Stomach (tissue), 9 donors: Measurements from ENCODE around the gene OLR1. TPM values are rescaled to one million over a fixed set of nuclear protein-coding genes. Genes with fewer than 3 reads are reported as not detected.

Source experiments
- DNase-seq, 2 donors: peaks; one replicate each; pipeline versions ENCODE4 v3.0.0 to v3.0.0-alpha.2; 2013 to 2019
- H3K27ac ChIP-seq, 5 donors: fragments of 200-600 bp in 4 of 5; sonication (generic) in 4 of 5; one replicate each; pipeline ENCODE4 v1.5.1; 2013 to 2019; ENCODE audit warnings: mild to moderate bottlenecking in 1 of 5, moderate library complexity in 1 of 5
- H3K27me3 ChIP-seq, 3 donors: fragments of 200-600 bp; sonication (generic); one replicate each; pipeline ENCODE4 v1.5.1; 2017 to 2019; ENCODE audit warnings: mixed run types in 1 of 3
- H3K36me3 ChIP-seq, 4 donors: fragments of 200-600 bp; sonication (generic); 1 replicate in 3 of 4; 2 replicates in 1 of 4; pipeline ENCODE4 v1.5.1; 2016 to 2019
- H3K4me1 ChIP-seq, 4 donors: fragments of 200-600 bp; sonication (generic); one replicate each; pipeline ENCODE4 v1.5.1; 2016 to 2019
- H3K4me3 ChIP-seq, 4 donors: fragments of 200-600 bp; sonication (generic) in 3 of 4; one replicate each; pipeline ENCODE4 v1.5.1; 2016 to 2019; ENCODE audit warnings: mild to moderate bottlenecking in 1 of 4
- H3K9me3 ChIP-seq, 4 donors: fragments of 200-600 bp; sonication (generic); one replicate each; pipeline ENCODE4 v1.5.1; 2016 to 2019
- CTCF ChIP-seq, 7 experiments: fragments of 450-650 bp in 4 of 7; fragments of 200-600 bp in 3 of 7; sonication (generic) in 3 of 7; IDR thresholded peaks; one replicate each; pipeline ENCODE4 v1.5.1; 2016 to 2019; ENCODE audit warnings: antibody characterized with exemption in 7 of 7, control low read depth in 2 of 7, mild to moderate bottlenecking in 1 of 7
- EP300 ChIP-seq: sonication (generic); formaldehyde crosslinking; IDR thresholded peaks from one replicate; pipeline ENCODE4 v1.6.1; 2017; ENCODE audit warnings: antibody characterized with exemption
- POLR2A ChIP-seq, 4 donors: fragments of 450-650 bp; IDR thresholded peaks; one replicate each; pipeline ENCODE4 v1.6.1; 2016; ENCODE audit warnings: antibody characterized with exemption in 4 of 4, control low read depth in 2 of 4, mild to moderate bottlenecking in 1 of 4, moderate library complexity in 1 of 4
- POLR2AphosphoS5 ChIP-seq, 3 donors: sonication (generic); formaldehyde crosslinking; IDR thresholded peaks; one replicate each; pipeline ENCODE4 v1.6.1; 2016; ENCODE audit warnings: antibody characterized with exemption in 3 of 3
- WGBS, 5 donors: extraction: QIAGEN DNeasy Blood & Tissue Kit in 3 of 5; methylation state at CpG; one replicate each; pipeline versions ENCODE4 v1.1.5 to v1.1.7; 2013 to 2018; 5-methylcytosine and 5-hydroxymethylcytosine counted together
- intact Hi-C: fragments of 100-400 bp; cut with DNase I; formaldehyde crosslinking; loops from one replicate; pipeline ENCODE4 v1.15.1; 2023; ENCODE audit warnings: low total_unique reads
- polyA plus RNA-seq, 3 donors: library from polyadenylated mRNA; stranded (reverse); fragments of 200-250 nt; gene quantifications; one replicate each; pipeline ENCODE4 v1.2.3, GENCODE V29; 2013
- total RNA-seq, 5 donors: library from RNA; depleted of rRNA; stranded (reverse); fragments of >200 nt; gene quantifications; one replicate each; pipeline versions ENCODE4 v1.1.0 to v1.2.3, GENCODE V29; 2014 to 2016
- donor health status: healthy with polysubstance abuse.
- donor health status: Bipolar disorder and iron deficiency.
- donor health status: healthy.

OLR1 gene
- total and polyA plus RNA-seq, 8 donors: 0.48 to 7.4 (median 4.1) TPM; not detected in 2

- intact Hi-C loops: no loop called here
- no peaks in the 10 kb centered on the region for H3K27me3 ChIP-seq
- TF ChIP-seq CTCF (IDR thresholded peaks at IDR 0.05): peak in 3 of 7 experiments; percentile 9 to 27 (median 25)
- TF ChIP-seq POLR2A (IDR thresholded peaks at IDR 0.05): no peak
- DNase-seq: peak in 1 of 2 donors; percentile 80
- no peaks in the 10 kb centered on the region for H3K36me3 ChIP-seq
- H3K27ac ChIP-seq: no peak overlapping the region
- H3K4me3 ChIP-seq: no peak overlapping the region
- no peaks in the 10 kb centered on the region for H3K4me1 ChIP-seq
- 14 to 22% (median 17%) methylated on average over 2 of the region's 2 CpGs for WGBS, 5 donors
- no peaks in the 10 kb centered on the region for H3K9me3 ChIP-seq
These were observed 31.9 kb downstream of the OLR1 start for GRCh38 chr12:10140001-10140400.

DNA sequence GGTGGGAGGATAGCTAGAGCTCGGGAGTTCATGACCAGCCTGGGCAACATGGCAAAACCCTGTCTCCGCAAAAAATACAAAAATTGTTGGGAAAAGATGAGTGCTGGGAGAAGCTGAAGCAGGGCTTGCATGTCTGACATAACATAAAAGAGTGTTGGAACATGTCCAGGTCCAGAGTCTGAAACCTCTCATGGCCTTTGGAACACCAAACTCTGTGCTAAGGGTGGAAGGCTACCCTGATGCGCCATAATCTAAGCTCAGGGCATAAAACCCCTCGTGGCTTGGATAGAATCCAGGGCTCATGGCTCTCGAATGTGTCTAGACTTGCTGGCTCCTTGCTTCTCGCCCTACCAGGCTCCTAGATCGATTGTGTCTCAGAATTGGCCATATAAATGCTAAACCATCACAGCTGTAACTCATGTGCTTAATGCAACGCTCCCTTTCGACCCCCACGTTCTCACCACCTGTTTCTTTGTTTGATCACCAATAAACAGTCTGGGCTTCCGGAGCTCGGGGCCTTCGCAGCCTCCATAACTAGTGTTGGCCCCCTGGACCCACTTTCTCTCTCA lies 35.2 kb downstream of the OLR1 start:
- no peak for TF ChIP-seq POLR2AphosphoS5 (IDR thresholded peaks at IDR 0.05)

DNA sequence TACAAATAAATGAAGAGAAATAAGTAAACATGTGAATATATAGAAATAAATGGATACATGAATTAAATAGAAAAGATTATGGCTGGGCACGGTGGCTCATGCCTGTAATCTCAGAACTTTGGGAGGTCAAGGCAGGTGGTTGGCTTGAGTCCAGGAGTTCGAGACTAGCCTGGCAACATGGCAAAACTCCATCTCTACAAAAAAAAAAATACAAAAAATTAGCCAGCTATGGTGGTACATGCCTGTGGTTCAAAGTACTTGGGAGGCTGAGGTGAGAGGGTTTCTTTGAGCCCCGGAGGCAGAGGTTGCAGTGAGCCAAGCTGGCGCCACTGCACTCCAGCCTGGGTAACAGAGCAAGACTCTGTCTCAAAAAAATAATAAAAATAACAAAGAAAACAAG lies 36.8 kb downstream of the OLR1 start:
- intact Hi-C loops: no loop called here
- Histone ChIP-seq H3K27ac (no peak overlapping the region), H3K9me3 (no peaks in the 10 kb centered on the region), H3K36me3 (no peaks in the 10 kb centered on the region), H3K4me3 (no peak overlapping the region), H3K27me3 (no peaks in the 10 kb centered on the region), H3K4me1 (no peaks in the 10 kb centered on the region)
- DNase-seq: no peak
- WGBS, 5 donors: 56 to 64% (median 59%) methylated on average over 4 of the region's 4 CpGs
- TF ChIP-seq EP300 (no peak), CTCF (IDR thresholded peaks at IDR 0.05) (no peak), POLR2AphosphoS5 (IDR thresholded peaks at IDR 0.05) (no peak), POLR2A (IDR thresholded peaks at IDR 0.05) (no peak)

More for the DNA sequence above, 35.2 kb downstream of the OLR1 start:
- H3K36me3 ChIP-seq: no peaks in the 10 kb centered on the region
- H3K9me3 ChIP-seq: no peaks in the 10 kb centered on the region
- DNase-seq: no peak
- intact Hi-C loops: no loop called here
- no peaks in the 10 kb centered on the region for H3K4me1 ChIP-seq
- H3K27ac ChIP-seq: no peak overlapping the region
- no peak overlapping the region for H3K4me3 ChIP-seq
- no peaks in the 10 kb centered on the region for H3K27me3 ChIP-seq
- 77 to 83% (median 81%) methylated on average over 13 of the region's 13 CpGs for WGBS, 5 donors

DNA sequence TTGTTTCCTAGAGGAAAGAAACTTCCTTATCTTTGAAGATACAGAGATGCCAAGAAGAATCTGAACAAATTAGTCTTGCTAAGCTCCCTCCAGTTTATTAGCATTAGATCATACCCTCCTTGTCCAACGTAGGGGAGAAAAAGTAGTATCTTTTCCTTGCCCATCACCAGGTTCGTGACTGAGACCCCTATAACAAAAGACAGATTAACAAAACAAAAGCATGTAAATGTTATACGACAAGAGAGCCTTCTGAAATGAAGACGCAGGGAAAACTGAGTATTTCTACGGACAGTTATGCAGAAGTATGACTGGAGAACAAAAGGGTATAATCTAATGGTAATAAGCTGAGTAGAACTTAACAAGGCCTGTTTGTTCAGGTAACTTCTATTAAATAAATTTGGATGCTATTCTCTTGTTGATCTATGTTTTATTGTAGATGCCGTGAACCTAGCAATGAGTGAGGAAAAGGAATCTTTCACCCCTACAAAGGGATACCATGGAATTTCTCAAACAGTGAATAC lies 39.0 kb downstream of the OLR1 start:
- Histone ChIP-seq H3K4me1 (no peaks in the 10 kb centered on the region), H3K27ac (no peak overlapping the region), H3K36me3 (no peaks in the 10 kb centered on the region), H3K9me3 (no peaks in the 10 kb centered on the region), H3K27me3 (no peaks in the 10 kb centered on the region), H3K4me3 (no peak overlapping the region)
- WGBS, 5 donors: 67 to 76% (median 71%) methylated on average over 6 of the region's 6 CpGs
- DNase-seq: no peak
- TF ChIP-seq EP300 (no peak), POLR2AphosphoS5 (IDR thresholded peaks at IDR 0.05) (no peak), CTCF (IDR thresholded peaks at IDR 0.05) (no peak), POLR2A (IDR thresholded peaks at IDR 0.05) (no peak)
- intact Hi-C loops: no loop called here

DNA sequence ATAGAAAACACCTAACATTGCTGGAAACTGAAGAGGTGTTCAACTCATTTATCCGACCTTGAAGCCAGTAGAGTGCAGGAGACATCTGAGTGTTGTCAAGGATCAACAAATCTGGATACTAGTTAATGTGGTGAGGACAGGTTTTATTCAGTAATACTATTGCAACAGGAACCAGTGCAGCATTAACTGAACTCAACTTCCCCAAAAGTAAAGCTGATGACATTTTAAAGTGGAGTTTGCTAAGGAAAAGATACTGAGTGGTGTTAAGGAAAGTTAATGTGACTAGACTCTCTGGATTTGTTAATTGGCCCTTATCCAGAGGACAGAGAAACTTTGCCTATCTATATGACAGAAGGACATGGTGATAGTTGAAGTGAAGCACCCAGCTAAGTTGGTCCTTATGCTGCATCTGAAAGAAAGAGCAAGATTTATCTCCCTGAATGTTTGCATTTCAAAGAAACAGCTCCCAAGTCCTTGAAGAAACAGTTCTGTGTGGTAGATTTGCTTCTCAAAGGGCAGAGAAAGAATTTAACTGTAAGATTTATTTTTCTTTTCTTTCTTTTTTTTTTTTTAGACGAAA lies 40.7 kb downstream of the OLR1 start:
- 63 to 75% (median 65%) methylated on average over 2 of the region's 2 CpGs for WGBS, 5 donors
- Histone ChIP-seq H3K27ac (peak overlapping the region in 2 of 5 donors; percentile 30 to 75), H3K9me3 (no peaks in the 10 kb centered on the region), H3K4me3 (no peak overlapping the region), H3K27me3 (no peaks in the 10 kb centered on the region), H3K36me3 (no peaks in the 10 kb centered on the region), H3K4me1 (no peaks in the 10 kb centered on the region)
- TF ChIP-seq CTCF (IDR thresholded peaks at IDR 0.05) (no peak), POLR2AphosphoS5 (IDR thresholded peaks at IDR 0.05) (no peak), EP300 (no peak), POLR2A (IDR thresholded peaks at IDR 0.05) (no peak)
- no peak for DNase-seq
- intact Hi-C loops: no loop called here
